GM18526 (cell line): Measurements from ENCODE around the gene GABRG2.

ENCODE experiments used
- POLR2A ChIP-seq: IDR thresholded peaks from 3 replicates; pipeline ENCODE4 v1.6.1; 2011; ENCODE audit not compliant: insufficient read length; ENCODE audit errors: extremely low read depth

The GABRG2 gene

DNA sequence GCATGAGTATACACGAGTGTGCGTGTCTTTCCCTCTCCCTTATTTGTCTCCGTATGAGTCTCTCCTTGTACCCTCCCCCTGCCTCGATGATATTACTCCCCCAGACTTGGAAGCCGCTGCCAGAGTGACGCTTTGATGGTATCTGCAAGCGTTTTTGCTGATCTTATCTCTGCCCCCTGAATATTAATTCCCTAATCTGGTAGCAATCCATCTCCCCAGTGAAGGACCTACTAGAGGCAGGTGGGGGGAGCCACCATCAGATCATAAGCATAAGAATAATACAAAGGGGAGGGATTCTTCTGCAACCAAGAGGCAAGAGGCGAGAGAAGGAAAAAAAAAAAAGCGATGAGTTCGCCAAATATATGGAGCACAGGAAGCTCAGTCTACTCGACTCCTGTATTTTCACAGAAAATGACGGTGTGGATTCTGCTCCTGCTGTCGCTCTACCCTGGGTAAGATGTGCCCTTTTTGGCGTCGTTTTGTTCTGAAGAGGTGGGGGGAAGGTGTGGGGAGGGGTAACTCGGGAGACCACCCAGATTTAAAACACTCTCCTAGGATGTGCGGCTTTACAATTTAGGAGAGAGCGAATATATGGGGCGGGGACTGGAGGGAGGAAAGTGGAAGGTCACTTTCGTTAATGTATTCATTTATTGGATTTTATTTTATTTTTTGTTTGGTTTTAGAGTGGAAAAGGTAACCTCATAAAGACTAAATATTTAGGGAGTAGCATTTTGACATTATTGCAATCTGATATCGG lies at the start of gene GABRG2:
Gene GABRG2, plus strand, starts transcription at position 119 of the 757 bp plus-strand sequence. Its CDS starts 227 bp downstream, at position 346.
- no peak for TF ChIP-seq POLR2A

DNA sequence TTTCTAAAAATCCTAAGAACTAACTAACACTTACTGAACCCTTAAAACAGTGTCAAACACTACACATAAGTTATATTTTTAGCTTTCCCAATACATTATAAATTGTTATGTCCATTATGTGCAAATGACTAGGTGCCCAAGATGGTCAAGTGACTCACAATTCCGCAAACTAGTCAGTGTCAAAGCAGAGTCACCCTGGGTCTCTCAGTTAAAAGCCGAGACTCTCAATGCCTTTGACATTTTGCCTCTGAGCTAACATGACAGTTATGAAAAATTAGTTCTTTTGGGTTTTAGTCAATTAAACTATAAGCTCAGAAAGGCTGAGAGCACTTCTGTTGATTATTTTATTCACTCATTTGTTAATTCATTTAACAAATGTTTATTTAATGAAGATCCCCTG lies 42.3 kb upstream of the GABRG2 start:
- TF ChIP-seq POLR2A = no peak

DNA sequence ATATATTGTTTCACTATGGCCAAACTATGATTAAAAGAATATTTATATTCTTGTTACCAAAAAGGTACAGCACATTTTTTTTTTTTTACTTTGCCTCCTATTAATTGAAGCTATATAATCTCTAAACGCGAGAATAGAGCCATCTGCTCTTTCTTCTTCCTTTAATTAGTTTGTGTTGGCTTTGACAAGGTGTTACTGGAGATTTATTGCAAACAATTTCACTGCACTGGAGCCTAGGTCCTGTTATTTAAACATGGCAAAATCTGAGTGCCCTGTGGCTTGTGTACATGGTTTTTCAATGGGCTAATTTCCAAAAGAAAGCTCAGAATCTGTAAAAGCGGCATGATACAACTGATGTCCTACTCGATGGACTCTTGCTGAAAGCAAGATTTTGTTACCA lies 40.8 kb upstream of the GABRG2 start:
- no peak for TF ChIP-seq POLR2A

DNA sequence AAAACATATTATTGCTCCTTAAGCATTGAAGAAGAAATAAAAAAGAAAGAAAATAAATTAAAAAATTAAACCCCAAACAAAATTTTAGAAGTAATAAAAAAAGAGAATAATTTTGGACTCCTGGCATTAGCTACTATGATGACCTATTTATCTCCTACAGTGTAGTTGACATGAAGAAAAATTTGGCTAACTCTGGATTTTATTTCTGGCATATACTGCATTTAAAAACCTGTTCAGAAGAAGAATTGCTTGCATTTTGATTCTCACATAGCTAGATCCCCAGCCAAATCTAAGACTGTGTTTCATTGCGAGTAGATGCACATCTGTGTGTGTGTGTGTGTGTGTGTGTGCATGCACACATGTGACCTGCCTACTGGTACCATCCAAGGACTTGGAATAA lies 30.1 kb upstream of the GABRG2 start:
- no peak for TF ChIP-seq POLR2A

DNA sequence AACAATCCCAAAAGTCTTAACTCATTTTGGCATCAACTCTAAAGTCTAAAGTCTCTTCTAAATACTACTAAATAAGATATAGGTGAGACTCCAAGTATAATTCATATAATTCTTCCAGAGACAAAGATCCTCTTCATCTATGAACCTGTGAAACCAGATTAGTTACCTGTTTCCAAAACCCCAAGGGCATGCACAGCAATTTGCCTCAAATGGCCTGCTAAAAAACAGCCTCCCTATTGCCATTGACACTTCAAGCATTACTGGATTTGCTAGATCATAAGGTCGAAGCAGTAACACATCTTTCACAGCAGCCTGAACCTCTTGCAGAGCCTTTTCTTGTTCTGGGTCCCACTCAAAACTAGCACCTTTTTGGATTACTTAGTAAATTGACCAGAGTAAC lies 20.3 kb upstream of the GABRG2 start:
- no peak for TF ChIP-seq POLR2A

DNA sequence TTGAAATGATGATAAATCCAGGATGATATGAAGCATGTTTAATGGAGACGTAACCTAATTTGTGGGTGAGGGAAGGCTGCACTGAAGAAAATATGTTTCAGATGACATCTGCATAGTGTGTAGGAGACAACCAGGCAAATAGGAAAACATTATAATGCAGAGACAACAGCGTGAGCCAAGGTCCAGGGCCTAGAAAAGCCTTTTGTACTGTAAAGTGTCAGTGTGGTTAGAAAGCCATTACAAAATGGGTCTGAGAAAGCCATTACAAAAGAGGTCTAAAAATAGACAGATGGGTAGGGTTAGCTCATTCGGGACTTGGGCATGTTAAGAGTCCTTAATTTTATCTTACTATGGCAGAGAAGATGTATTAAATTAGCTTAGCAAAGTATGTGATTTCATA lies 14.9 kb upstream of the GABRG2 start:
- no peak for TF ChIP-seq POLR2A

DNA sequence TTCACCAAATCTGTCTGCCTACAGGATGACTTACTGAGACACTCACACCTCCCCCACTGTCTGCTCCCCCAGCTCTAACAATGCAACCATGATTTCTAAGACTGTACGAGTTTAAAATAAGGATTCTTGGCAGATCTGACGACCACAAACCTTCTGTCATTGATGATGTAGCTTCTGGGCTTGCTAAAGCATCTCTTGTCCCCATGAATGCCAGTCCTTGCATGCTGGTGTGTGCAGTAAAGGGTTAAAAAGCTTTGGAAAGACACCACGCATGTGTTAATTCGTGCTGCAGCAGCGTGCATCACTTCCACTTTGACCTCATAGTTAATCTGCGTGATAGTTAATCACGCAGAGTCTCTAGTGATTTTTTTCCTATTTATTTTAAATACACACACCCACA lies 411 bp upstream of the GABRG2 start:
- no peak for TF ChIP-seq POLR2A

DNA sequence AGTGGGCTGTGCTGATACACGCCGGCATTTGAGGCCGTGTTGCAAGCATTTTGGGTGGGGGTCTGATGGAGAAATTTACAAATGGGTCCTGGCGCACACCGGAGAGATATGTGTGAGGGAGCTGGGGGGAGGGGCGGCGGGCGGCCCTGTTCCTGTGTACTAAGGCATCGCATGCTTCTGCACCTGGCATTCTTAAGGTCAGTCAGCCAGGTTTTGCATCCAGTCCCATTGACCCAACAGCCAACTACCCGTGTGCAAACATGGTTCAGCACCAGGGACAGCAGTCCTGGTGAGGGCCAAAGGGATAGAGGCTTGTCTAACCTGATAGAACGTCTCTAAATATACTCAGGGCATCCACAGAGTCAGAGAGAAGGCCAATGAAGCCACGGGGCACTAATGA lies 839 bp downstream of the GABRG2 start:
- no peak for TF ChIP-seq POLR2A

DNA sequence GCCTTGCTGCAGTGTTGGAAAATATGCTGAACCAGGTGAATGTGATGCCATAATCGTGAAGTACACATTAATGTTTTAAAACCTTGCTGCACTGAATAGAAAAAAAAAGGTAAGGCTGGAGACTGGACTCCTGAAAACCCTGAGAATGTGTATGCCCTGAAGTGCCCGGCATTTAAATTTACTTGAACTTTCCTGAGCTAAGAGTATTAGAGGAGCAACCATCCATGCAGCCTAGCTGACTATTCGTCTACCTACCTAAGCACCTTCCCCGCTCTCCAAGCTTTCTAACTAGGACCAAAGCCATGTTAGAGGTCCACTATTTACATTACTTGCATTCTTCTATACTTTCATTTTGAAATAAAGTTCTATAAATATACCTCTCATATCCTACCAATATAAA lies 1.4 kb downstream of the GABRG2 start:
- TF ChIP-seq POLR2A = no peak

DNA sequence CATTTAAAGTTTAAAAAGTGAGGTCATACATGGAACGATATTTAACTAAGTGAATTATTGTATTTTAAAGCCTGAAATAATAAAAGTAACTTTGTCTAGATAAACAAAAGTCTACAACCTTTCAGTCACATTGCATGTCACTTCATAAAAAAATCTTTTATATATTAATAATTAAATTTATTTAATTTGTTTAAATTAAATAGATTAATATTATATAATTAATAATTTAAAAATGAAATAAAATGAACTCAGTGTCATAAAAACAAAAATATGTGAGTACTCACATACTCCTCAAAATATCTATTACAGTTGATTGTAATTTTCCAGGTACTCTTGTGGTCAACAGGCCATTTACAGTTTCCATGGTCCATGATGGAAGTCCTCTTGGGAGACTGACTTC lies 11.2 kb downstream of the GABRG2 start:
- TF ChIP-seq POLR2A = no peak

DNA sequence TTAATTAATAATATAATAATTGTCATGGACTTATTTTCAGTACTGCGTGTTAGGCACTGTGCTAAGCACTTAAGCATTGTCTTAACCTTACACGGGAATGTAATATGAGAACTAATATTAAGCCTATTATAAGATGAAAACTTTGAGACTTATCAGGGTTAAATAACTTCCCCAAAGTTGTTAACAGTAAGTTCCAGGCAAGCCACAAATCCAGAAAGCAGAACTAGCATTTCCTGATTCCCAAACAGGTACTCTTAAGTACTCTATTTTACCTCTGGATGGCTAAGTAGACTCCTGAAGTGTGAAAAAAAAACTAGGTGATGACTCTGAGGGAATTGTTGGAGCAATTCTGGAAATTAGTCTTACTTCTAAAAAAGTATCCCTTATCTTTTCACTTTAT lies 23.8 kb downstream of the GABRG2 start:
- TF ChIP-seq POLR2A = no peak

DNA sequence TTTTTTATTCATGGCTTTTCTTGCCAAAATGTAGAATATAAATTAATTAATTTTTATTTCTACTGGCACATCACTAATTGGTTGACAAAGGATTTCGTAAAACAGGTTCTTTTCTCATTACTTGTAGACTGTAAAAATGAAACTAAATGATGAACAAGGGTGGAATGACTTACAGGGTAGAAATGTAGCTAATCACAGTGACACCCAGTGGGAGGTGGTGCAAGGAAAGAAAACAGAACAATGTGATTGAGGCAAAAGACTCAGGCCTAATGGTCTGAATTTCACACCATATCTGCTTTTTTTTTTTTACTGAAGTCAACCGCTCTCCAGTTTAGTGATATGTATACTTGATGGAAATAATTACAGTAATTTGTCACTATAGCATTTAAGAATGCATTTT lies 28.9 kb downstream of the GABRG2 start:
- no peak for TF ChIP-seq POLR2A

DNA sequence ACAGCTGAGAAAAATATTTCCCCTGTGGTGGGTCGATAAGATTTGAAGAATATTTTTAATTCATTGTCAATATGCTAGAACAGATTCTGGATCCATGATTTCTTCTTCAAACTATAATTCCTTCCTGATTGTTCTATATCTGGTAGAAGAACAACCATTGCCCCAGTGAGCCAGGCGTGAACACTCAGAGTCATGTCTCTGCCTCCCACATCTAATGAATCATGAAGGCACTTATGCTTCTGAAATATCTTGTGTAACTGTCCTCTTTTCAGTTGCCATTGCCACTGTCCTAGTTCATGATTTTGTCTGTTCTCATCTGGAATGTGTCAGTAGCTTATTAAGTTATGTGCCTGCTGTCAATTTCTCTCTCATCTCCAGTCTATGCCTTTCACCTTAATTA lies 40.0 kb downstream of the GABRG2 start:
- TF ChIP-seq POLR2A = no peak

DNA sequence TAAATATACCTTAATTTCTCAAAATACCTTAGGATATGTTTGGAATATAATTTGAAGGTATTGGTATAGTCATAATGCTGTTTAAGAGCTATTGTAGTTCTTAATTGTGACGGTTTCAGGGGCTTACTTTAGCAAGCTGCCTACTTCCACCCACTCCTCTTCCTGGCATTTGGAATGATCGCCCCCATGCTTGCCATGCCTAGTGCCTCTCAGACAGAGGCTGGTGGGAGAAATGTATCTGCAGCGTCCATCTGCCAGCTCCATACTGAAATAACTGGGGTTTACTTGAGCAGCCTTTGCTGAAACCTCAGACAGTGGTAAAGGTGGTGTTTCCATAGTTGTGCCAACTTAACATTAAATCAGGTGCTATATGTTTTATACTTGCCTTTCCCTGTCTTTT lies 52.2 kb downstream of the GABRG2 start:
- TF ChIP-seq POLR2A = no peak

DNA sequence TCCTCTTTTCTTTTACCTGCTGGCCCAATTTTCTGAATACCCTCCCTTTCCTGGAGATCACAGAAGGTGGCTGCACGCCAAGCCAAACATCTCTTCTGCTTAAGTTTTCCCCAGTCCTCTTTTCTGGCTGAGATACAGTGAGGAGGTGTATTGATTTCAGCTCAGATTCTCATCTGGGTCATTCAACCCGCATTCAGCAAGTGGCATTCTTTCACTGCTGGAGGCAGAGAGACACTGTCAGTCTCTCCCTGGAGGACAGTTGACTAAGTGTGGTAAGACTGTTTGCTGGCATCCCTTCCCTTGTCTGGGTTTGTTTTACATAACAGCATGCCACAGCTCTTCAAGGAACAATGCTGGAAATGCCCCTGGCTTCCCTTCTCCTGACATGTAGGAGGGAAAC lies 60.5 kb downstream of the GABRG2 start:
- TF ChIP-seq POLR2A = no peak

DNA sequence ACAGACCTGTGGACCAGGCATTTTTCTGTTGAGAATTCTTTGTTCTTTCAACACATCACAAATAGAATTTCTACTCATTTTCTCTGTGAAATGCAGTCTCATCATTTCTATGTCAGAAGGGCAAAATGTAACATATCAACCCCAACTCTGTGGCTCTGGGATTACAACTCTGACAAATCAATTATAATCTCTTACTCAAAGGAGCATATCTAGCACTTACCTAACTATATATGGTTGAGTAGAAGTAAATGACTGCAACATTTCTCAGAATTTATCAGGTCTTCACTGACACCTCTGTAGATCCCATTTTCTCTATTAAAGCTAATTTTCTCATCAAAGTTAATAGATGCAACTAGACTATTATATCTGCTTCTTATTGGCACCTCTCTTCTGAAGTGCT lies 64.8 kb downstream of the GABRG2 start:
- TF ChIP-seq POLR2A = no peak

DNA sequence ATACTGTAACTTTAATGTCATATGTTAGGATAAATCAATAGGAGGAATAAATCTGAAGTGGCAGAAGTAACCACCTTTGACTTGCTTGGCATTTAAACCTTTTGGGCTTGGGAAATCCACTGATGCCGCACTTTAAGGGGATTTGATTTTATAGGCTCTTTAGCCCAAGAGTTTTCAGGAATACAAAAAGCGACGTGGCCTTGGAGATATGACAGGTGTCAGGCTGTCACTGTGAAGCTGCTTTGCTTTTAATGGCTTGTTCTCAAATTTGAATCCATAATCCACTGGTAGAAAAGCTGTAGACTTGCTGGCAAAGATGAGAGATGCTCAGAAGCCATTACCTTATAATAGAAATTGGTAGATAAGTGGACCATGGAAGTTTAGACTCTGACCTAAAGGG lies 71.6 kb downstream of the GABRG2 start:
- TF ChIP-seq POLR2A = no peak
